GM12875 (cell line): ENCODE measurements around the gene CCDC3.

Experiments used
- H3K4me3 ChIP-seq: one replicate; pipeline ENCODE4 v1.5.1; 2011; ENCODE audit warnings: low read depth, low read length, control low read depth
- CTCF ChIP-seq: IDR thresholded peaks from 2 replicates; pipeline ENCODE4 v1.5.1; 2011; ENCODE audit warnings: low read depth, mild to moderate bottlenecking, control low read depth, inconsistent platforms, low read length, moderate library complexity, borderline replicate concordance; ENCODE audit not compliant: insufficient read depth

Gene CCDC3

GRCh38 chr10:12907656-12908055, 93.9 kb downstream of the CCDC3 start:
- H3K4me3 ChIP-seq: no peak overlapping the region
- no peak for TF ChIP-seq CTCF

GRCh38 chr10:12906051-12906541, 95.4 kb downstream of the CCDC3 start:
- TF ChIP-seq CTCF: no peak
- no peak overlapping the region for H3K4me3 ChIP-seq

- H3K4me3 ChIP-seq: no peak overlapping the region
- TF ChIP-seq CTCF: no peak
Observed at GRCh38 chr10:12905067-12905466, 96.4 kb downstream of the CCDC3 start.

GRCh38 chr10:12902851-12903358, 98.6 kb downstream of the CCDC3 start:
- TF ChIP-seq CTCF: no peak
- no peak overlapping the region for H3K4me3 ChIP-seq

GRCh38 chr10:12902135-12902572, 99.4 kb downstream of the CCDC3 start:
- no peak overlapping the region for H3K4me3 ChIP-seq
- TF ChIP-seq CTCF: peak; percentile 69

- TF ChIP-seq CTCF: no peak
Observed at GRCh38 chr10:12899546-12899945, 102.0 kb downstream of the CCDC3 start.

GRCh38 chr10:12898271-12898670, 103.2 kb downstream of the CCDC3 start:
- no peak overlapping the region for H3K4me3 ChIP-seq
- TF ChIP-seq CTCF: no peak

More at GRCh38 chr10:12899546-12899945, 102.0 kb downstream of the CCDC3 start:
- H3K4me3 ChIP-seq: no peak overlapping the region
